Caco-2 (cell line): Measurements from ENCODE around the gene ANAPC10. TPM values are rescaled to one million over a fixed set of nuclear protein-coding genes. Genes with fewer than 3 reads are reported as not detected.

Experiments used
- BruUV-seq: library from RNA; stranded (reverse); fragments of 400-500 nt; replicated peaks from 2 replicates; lab custom pipeline; 2021; lab: Mats Ljungman, UMichigan
- CTCF ChIA-PET: fragments of 300-600 bp; sonication (Branson Sonifier 250); formaldehyde crosslinking; loops from one replicate; lab custom pipeline; 2022; ENCODE audit warnings: antibody characterized with exemption; lab: Charles Lee
- POLR2A ChIA-PET: fragments of 300-600 bp; sonication (Branson Sonifier 250); formaldehyde crosslinking; loops from one replicate; lab custom pipeline; 2022; ENCODE audit warnings: antibody characterized with exemption; lab: Charles Lee
- DNase-seq, 2 experiments: peaks; one replicate each; pipeline versions ENCODE4 v3.0.0 to v3.0.0-alpha.2; 2020 to 2022
- H3K27me3 ChIP-seq: replicated peaks from 2 replicates; pipeline ENCODE4 v1.6.0; 2011; ENCODE audit warnings: low read length; ENCODE audit not compliant: control insufficient read depth, insufficient read depth
- H3K36me3 ChIP-seq: 2 replicates; pipeline ENCODE4 v1.5.1; 2011; ENCODE audit warnings: low read length; ENCODE audit not compliant: control insufficient read depth, insufficient read depth
- H3K4me1 ChIP-seq: fragments of 250-450 bp; sonication (Bioruptor Pico); 2 replicates; pipeline ENCODE4 v1.5.1; 2020; ENCODE audit warnings: mild to moderate bottlenecking
- H3K4me3 ChIP-seq: 2 replicates; pipeline ENCODE4 v1.5.1; 2011; ENCODE audit warnings: low read depth, mild to moderate bottlenecking, control low read depth, low read length
- H3K9me3 ChIP-seq: fragments of 250-450 bp; sonication (Bioruptor Pico); 2 replicates; pipeline ENCODE4 v1.5.1; 2020; ENCODE audit warnings: mild to moderate bottlenecking, moderate library complexity
- H3K27ac Mint-ChIP-seq: one replicate; pipeline ENCODE4 v1.8.0; 2022; ENCODE audit warnings: mixed read lengths; ENCODE audit not compliant: unreplicated experiment
- H3K27me3 Mint-ChIP-seq: one replicate; pipeline ENCODE4 v1.8.0; 2022; ENCODE audit warnings: mixed read lengths; ENCODE audit not compliant: insufficient read depth, unreplicated experiment
- H3K36me3 Mint-ChIP-seq: one replicate; pipeline ENCODE4 v1.8.0; 2022; ENCODE audit warnings: mild to moderate bottlenecking, mixed read lengths; ENCODE audit not compliant: insufficient read depth, unreplicated experiment
- H3K4me1 Mint-ChIP-seq: one replicate; pipeline ENCODE4 v1.8.0; 2022; ENCODE audit warnings: low read depth, mixed read lengths; ENCODE audit not compliant: unreplicated experiment
- H3K4me3 Mint-ChIP-seq: one replicate; pipeline ENCODE4 v1.8.0; 2022; ENCODE audit warnings: mild to moderate bottlenecking, moderate library complexity, mixed read lengths; ENCODE audit not compliant: unreplicated experiment
- H3K9me3 Mint-ChIP-seq: one replicate; pipeline ENCODE4 v1.8.0; 2022; ENCODE audit warnings: mixed read lengths; ENCODE audit not compliant: unreplicated experiment
- CTCF ChIP-seq, 2 experiments: fragments of 200-600 bp in 1 of 2; IDR thresholded peaks; 1 replicate in 1 of 2; 2 replicates in 1 of 2; pipeline versions ENCODE4 v1.5.1 to v1.8.0; 2011 to 2022; ENCODE audit warnings: antibody characterized with exemption in 1 of 2, control low read depth in 1 of 2, inconsistent platforms in 1 of 2, low read depth in 1 of 2, low read length in 1 of 2, mild to moderate bottlenecking in 1 of 2, moderate library complexity in 1 of 2; ENCODE audit not compliant: insufficient read depth in 1 of 2, severe bottlenecking in 1 of 2, unreplicated experiment in 1 of 2
- intact Hi-C: fragments of 100-400 bp; cut with micrococcal nuclease; formaldehyde crosslinking; loops from one replicate; pipeline ENCODE4 v1.10.0; 2022; ENCODE audit not compliant: unreplicated experiment
- total RNA-seq: library from RNA; stranded (reverse); gene quantifications from 2 replicates; pipeline ENCODE4 v1.2.3, GENCODE V29; 2022

ANAPC10 gene
- total RNA-seq, 1 experiment from 2014 or later, result 24.2 TPM

- POLR2A ChIA-PET, result no interaction called here
- H3K27me3 ChIP-seq, result no peaks in the 10 kb centered on the region
Measured at GRCh38 chr4:144968606-144969005, 129.4 kb downstream of the ANAPC10 start.

GRCh38 chr4:144967161-144967560, 130.8 kb downstream of the ANAPC10 start:
- no peaks in the 10 kb centered on the region for H3K27me3 ChIP-seq
- ChIA-PET CTCF (no interaction called here), POLR2A (no interaction called here)
- H3K4me3 ChIP-seq, result no peak overlapping the region
- Mint-ChIP-seq H3K9me3 (no peaks in the 10 kb centered on the region), H3K36me3 (no peaks in the 10 kb centered on the region), H3K27ac (no peak overlapping the region), H3K4me1 (peaks cover 10% of the 10 kb centered on the region), H3K4me3 (no peak overlapping the region), H3K27me3 (no peaks in the 10 kb centered on the region)
- no peaks in the 10 kb centered on the region for H3K36me3 ChIP-seq
- H3K9me3 ChIP-seq, result no peaks in the 10 kb centered on the region
- BruUV-seq, result no TSS peak
- H3K4me1 ChIP-seq, result peaks cover 5% of the 10 kb centered on the region; the same call in 1 of the 2 replicates
- no peak for DNase-seq
- intact Hi-C loops, result no loop called here
- no peak for TF ChIP-seq CTCF (IDR thresholded peaks at IDR 0.05; ENCODE audit: insufficient read depth in 1 of 2, low read depth in 1 of 2, low read length in 1 of 2, severe bottlenecking in 1 of 2, unreplicated experiment in 1 of 2)

More at GRCh38 chr4:144968606-144969005, 129.4 kb downstream of the ANAPC10 start:
- Histone ChIP-seq H3K36me3 (no peaks in the 10 kb centered on the region), H3K4me1 (peaks cover 5% of the 10 kb centered on the region; the same call in 1 of the 2 replicates), H3K4me3 (no peak overlapping the region), H3K9me3 (no peaks in the 10 kb centered on the region)
- BruUV-seq, result no TSS peak
- intact Hi-C loops, result no loop called here
- Mint-ChIP-seq H3K4me3 (no peak overlapping the region), H3K27me3 (no peaks in the 10 kb centered on the region), H3K36me3 (no peaks in the 10 kb centered on the region), H3K9me3 (no peaks in the 10 kb centered on the region), H3K27ac (no peak overlapping the region), H3K4me1 (peaks cover 10% of the 10 kb centered on the region)
- no peak for TF ChIP-seq CTCF (IDR thresholded peaks at IDR 0.05; ENCODE audit: insufficient read depth in 1 of 2, low read depth in 1 of 2, low read length in 1 of 2, severe bottlenecking in 1 of 2, unreplicated experiment in 1 of 2)
- DNase-seq, result no peak
- CTCF ChIA-PET, result no interaction called here

- no peak for TF ChIP-seq CTCF (IDR thresholded peaks at IDR 0.05; ENCODE audit: insufficient read depth in 1 of 2, low read depth in 1 of 2, low read length in 1 of 2, severe bottlenecking in 1 of 2, unreplicated experiment in 1 of 2)
- BruUV-seq, result no TSS peak
Measured at GRCh38 chr4:144962300-144962699, 135.7 kb downstream of the ANAPC10 start.

More at GRCh38 chr4:144962300-144962699, 135.7 kb downstream of the ANAPC10 start:
- ChIA-PET CTCF (no interaction called here), POLR2A (no interaction called here)
- no peak for DNase-seq
- Histone ChIP-seq H3K27me3 (no peaks in the 10 kb centered on the region), H3K4me1 (peaks cover 5% of the 10 kb centered on the region; the same call in 1 of the 2 replicates), H3K4me3 (no peak overlapping the region), H3K9me3 (no peaks in the 10 kb centered on the region), H3K36me3 (no peaks in the 10 kb centered on the region)
- no peaks in the 10 kb centered on the region for H3K36me3 Mint-ChIP-seq
- intact Hi-C loops, result no loop called here
- H3K27me3 Mint-ChIP-seq, result no peaks in the 10 kb centered on the region
- H3K27ac Mint-ChIP-seq, result no peak overlapping the region
- H3K4me1 Mint-ChIP-seq, result no peaks in the 10 kb centered on the region
- H3K4me3 Mint-ChIP-seq, result no peak overlapping the region
- H3K9me3 Mint-ChIP-seq, result peaks cover 11% of the 10 kb centered on the region
